GM12864 (cell line): ENCODE data around the gene SBNO1.

Source experiments
- DNase-seq: peaks from one replicate; pipeline ENCODE4 v3.0.0-alpha.2; 2011; ENCODE audit warnings: low read depth
- H3K4me3 ChIP-seq: 2 replicates; pipeline ENCODE4 v1.5.1; 2011; ENCODE audit warnings: mild to moderate bottlenecking, low read depth, low read length, control low read depth
- CTCF ChIP-seq: IDR thresholded peaks from 2 replicates; pipeline ENCODE4 v1.5.1; 2011; ENCODE audit warnings: low read depth, mild to moderate bottlenecking, moderate library complexity, low read length, control low read depth, inconsistent platforms; ENCODE audit errors: missing control alignments

Gene SBNO1

GRCh38 chr12:123391546-123392343 lies 27.1 kb upstream of the SBNO1 start:
- no peak for DNase-seq
- TF ChIP-seq CTCF, result no peak
- H3K4me3 ChIP-seq, result no peak overlapping the region

GRCh38 chr12:123390498-123391426 lies 26.1 kb upstream of the SBNO1 start:
- DNase-seq, result no peak

GRCh38 chr12:123389560-123390351 lies 25.1 kb upstream of the SBNO1 start:
- DNase-seq, result no peak
- H3K4me3 ChIP-seq, result peak overlapping the region; percentile 63
- TF ChIP-seq CTCF, result no peak

More at GRCh38 chr12:123390498-123391426, 26.1 kb upstream of the SBNO1 start:
- peak overlapping the region; percentile 63 for H3K4me3 ChIP-seq
- TF ChIP-seq CTCF, result no peak

- peak overlapping the region; percentile 63 for H3K4me3 ChIP-seq
- DNase-seq, result no peak
- TF ChIP-seq CTCF, result no peak
Observed at GRCh38 chr12:123388951-123389559, 24.4 kb upstream of the SBNO1 start.

GRCh38 chr12:123388177-123388950 lies 23.7 kb upstream of the SBNO1 start:
- DNase-seq, result no peak

More at GRCh38 chr12:123388177-123388950, 23.7 kb upstream of the SBNO1 start:
- no peak for TF ChIP-seq CTCF
- peak overlapping the region; percentile 61 for H3K4me3 ChIP-seq
